Gastroesophageal sphincter (tissue), 3 donors: ENCODE data around the gene TMEM11.

Experiments
- POLR2A ChIP-seq, 2 donors: fragments of 450-650 bp; IDR thresholded peaks; one replicate each; pipeline ENCODE4 v1.6.1; 2017; ENCODE audit warnings: antibody characterized with exemption in 2 of 2, mild to moderate bottlenecking in 2 of 2, moderate library complexity in 1 of 2
- TF ChIP-seq, protein P1 (sequence below), 4 experiments: fragments of 200-600 bp in 2 of 4; fragments of 450-650 bp in 2 of 4; sonication (generic) in 1 of 4; IDR thresholded peaks; one replicate each; pipeline ENCODE4 v1.5.1; 2017 to 2019; ENCODE audit warnings: antibody characterized with exemption in 4 of 4, mild to moderate bottlenecking in 2 of 4, moderate library complexity in 2 of 4

DNA sequence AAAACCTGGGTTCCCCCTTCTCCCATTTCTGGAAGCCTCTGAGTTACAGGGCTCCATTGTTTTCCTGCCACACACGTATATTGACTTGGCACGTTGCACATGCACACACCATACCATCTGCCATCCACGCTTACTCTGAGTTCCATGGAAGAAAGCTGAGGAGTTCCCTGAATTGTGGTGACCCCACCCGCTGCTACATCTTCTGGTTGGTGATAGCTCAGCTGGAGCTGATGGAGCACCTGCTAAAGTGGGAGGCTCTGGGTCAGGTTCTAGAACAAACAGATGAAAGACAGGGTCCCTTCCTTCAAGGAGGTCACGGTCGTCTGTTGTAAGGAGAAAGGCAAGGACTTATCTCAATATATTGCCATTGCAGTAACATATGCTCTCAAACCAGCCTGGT lies 41.1 kb downstream of the TMEM11 start:
- no peak for TF ChIP-seq POLR2A (IDR thresholded peaks at IDR 0.05)
- TF ChIP-seq, protein P1, sequence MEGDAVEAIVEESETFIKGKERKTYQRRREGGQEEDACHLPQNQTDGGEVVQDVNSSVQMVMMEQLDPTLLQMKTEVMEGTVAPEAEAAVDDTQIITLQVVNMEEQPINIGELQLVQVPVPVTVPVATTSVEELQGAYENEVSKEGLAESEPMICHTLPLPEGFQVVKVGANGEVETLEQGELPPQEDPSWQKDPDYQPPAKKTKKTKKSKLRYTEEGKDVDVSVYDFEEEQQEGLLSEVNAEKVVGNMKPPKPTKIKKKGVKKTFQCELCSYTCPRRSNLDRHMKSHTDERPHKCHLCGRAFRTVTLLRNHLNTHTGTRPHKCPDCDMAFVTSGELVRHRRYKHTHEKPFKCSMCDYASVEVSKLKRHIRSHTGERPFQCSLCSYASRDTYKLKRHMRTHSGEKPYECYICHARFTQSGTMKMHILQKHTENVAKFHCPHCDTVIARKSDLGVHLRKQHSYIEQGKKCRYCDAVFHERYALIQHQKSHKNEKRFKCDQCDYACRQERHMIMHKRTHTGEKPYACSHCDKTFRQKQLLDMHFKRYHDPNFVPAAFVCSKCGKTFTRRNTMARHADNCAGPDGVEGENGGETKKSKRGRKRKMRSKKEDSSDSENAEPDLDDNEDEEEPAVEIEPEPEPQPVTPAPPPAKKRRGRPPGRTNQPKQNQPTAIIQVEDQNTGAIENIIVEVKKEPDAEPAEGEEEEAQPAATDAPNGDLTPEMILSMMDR (IDR thresholded peaks at IDR 0.05) = no peak
